ENCODE measurements around the gene UBE2O. TPM values are rescaled to one million over a fixed set of nuclear protein-coding genes. Genes with fewer than 3 reads are reported as not detected.

Gene UBE2O
- total RNA-seq, 2 donors from 2014 or later = 46.7 to 66.9 TPM

GRCh38 chr17:76432712-76433336, 20.1 kb downstream of the UBE2O start:
- Mint-ChIP-seq H3K4me1 (ENCODE audit: low read depth in 2 of 2) (peaks cover 13 to 24% of the 10 kb centered on the region in 2 donors), H3K36me3 (no peaks in the 10 kb centered on the region), H3K27me3 (no peaks in the 10 kb centered on the region), H3K27ac (no peak overlapping the region), H3K9me3 (no peaks in the 10 kb centered on the region), H3K4me3 (no peak overlapping the region)
- DNase-seq (ENCODE audit: low spot score) = no peak
- ATAC-seq = peak in 1 of 2 donors; percentile 46

- no peaks in the 10 kb centered on the region for H3K27me3 Mint-ChIP-seq
- H3K4me1 Mint-ChIP-seq (ENCODE audit: low read depth in 2 of 2) = peaks cover 19 to 25% of the 10 kb centered on the region in 2 donors
- no peak overlapping the region for H3K27ac Mint-ChIP-seq
- no peak for ATAC-seq
- H3K9me3 Mint-ChIP-seq = no peaks in the 10 kb centered on the region
- no peak overlapping the region for H3K4me3 Mint-ChIP-seq
- DNase-seq (ENCODE audit: low spot score) = no peak
- H3K36me3 Mint-ChIP-seq = no peaks in the 10 kb centered on the region
Measured at GRCh38 chr17:76432004-76432403, 20.9 kb downstream of the UBE2O start.

GRCh38 chr17:76431509-76431908, 21.4 kb downstream of the UBE2O start:
- H3K9me3 Mint-ChIP-seq = no peaks in the 10 kb centered on the region
- no peak overlapping the region for H3K27ac Mint-ChIP-seq
- H3K27me3 Mint-ChIP-seq = no peaks in the 10 kb centered on the region
- no peak for ATAC-seq
- H3K36me3 Mint-ChIP-seq = no peaks in the 10 kb centered on the region
- no peak overlapping the region for H3K4me3 Mint-ChIP-seq
- no peak for DNase-seq (ENCODE audit: low spot score)
- peaks cover 19 to 22% of the 10 kb centered on the region in 2 donors for H3K4me1 Mint-ChIP-seq (ENCODE audit: low read depth in 2 of 2)

DNA sequence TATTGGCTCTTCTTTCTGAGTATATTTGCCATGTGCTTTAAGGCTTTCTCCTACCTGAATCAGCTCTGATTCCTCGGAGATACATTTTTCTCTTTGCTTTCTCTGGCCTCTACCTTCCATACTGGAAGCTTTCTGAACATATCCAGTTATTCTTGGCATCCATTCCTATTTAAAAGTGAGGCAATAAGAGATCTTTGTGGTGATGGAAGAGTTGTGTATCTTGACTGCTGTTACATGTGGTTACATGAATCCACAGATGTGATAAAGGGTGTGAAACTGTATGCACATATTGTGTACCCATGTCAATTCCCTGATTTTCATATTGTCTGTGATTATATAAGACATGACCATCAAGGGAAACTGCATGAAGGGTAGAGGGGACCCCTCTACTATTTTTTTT, 24.4 kb downstream of the UBE2O start:
- no peak for ATAC-seq
- H3K27me3 Mint-ChIP-seq = no peaks in the 10 kb centered on the region
- H3K9me3 Mint-ChIP-seq = no peaks in the 10 kb centered on the region
- H3K4me3 Mint-ChIP-seq = no peak overlapping the region
- DNase-seq (ENCODE audit: low spot score) = no peak
- H3K4me1 Mint-ChIP-seq (ENCODE audit: low read depth in 2 of 2) = peaks cover 19 to 21% of the 10 kb centered on the region in 2 donors
- no peaks in the 10 kb centered on the region for H3K36me3 Mint-ChIP-seq
- peak overlapping the region in 1 of 2 donors; percentile 52 for H3K27ac Mint-ChIP-seq

DNA sequence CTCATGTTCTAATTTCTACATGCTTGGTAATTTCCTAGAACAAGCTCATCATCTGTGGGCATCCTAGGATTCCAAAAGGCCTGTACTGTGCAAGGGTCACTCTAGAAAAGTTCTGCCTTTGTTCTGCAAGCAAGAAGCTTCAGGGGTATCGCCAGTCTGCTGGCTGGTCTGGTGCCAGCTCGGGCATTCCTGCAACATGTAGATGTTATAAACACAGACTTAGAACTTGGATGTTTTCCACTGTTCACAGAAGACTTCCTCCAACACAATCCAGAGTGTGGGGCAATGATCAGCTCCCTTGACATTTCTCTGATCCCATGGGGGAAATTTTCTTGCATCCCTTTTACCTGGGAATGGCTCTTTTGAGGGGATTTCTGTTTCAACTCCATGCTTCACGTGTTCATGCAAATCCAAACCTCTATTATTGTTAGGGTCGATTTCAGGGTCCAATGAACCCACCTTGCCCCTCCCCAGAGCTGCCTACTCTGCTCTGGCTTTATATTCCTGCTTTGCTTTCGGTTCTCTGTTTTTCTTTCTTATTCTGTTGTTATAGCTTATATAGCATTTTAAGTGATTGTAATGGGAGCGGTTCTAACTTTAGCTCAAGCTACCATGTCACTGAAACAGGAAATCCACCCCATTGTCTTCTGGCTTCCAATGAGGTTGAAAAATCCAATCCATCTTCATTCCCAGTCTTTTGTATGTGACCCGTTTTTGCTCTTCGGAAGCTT, 25.3 kb downstream of the UBE2O start:
- ATAC-seq = no peak
- peak overlapping the region in 1 of 2 donors; percentile 52 for H3K27ac Mint-ChIP-seq
- H3K9me3 Mint-ChIP-seq = no peaks in the 10 kb centered on the region
- no peak overlapping the region for H3K4me3 Mint-ChIP-seq
- no peaks in the 10 kb centered on the region for H3K36me3 Mint-ChIP-seq
- DNase-seq (ENCODE audit: low spot score) = no peak
- H3K4me1 Mint-ChIP-seq (ENCODE audit: low read depth in 2 of 2) = peaks cover 23 to 24% of the 10 kb centered on the region in 2 donors
- no peaks in the 10 kb centered on the region for H3K27me3 Mint-ChIP-seq

DNA sequence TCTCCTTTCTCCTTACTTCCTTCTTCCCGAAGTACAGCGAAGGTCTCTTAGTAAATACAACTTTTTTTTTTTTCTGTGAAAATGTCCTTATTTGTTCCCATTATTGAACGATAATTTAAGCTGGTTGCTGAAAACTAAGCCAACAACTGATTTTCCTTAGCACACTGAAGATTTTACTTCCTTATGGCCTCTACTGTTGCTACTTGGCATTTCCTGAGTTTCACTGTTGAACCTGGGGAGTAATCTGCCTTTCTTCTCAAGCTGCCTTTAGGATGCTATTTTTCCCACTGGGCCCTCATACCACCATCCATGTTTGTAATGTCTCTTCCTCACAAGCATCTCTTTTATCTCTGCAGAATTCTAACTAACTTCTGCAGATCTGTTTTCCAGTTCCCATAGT, 26.1 kb downstream of the UBE2O start:
- Mint-ChIP-seq H3K27me3 (no peaks in the 10 kb centered on the region), H3K4me3 (no peak overlapping the region), H3K4me1 (ENCODE audit: low read depth in 2 of 2) (peaks cover 25% of the 10 kb centered on the region in 2 donors), H3K27ac (no peak overlapping the region), H3K9me3 (no peaks in the 10 kb centered on the region), H3K36me3 (no peaks in the 10 kb centered on the region)
- ATAC-seq (no peak), DNase-seq (ENCODE audit: low spot score) (no peak)

DNA sequence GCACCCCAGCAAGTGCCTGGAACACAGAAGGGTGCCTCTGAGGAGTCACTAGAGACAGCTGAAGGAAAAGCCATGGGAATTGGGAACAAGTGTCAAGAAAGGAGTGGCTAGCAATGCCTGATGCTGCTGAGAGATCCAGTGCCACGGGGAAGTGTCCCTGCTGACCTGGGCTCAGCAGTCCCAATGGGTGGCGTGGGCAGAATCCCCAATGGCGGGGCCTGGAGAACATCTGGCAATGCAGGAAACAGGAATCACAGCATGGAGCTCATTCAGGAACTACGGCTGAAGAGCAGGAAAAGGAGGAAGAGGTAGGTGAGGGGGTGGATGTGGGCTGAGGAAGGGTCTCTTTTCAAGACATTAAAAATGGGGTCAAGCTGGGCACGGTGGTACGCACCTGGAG, 30.1 kb downstream of the UBE2O start:
- no peak overlapping the region for H3K4me3 Mint-ChIP-seq
- ATAC-seq (no peak), DNase-seq (ENCODE audit: low spot score) (no peak)
- no peaks in the 10 kb centered on the region for H3K27me3 Mint-ChIP-seq
- peak overlapping the region in 1 of 2 donors; percentile 5 for H3K27ac Mint-ChIP-seq
- peaks cover 24 to 36% of the 10 kb centered on the region in 2 donors for H3K4me1 Mint-ChIP-seq (ENCODE audit: low read depth in 2 of 2)
- H3K36me3 Mint-ChIP-seq = no peaks in the 10 kb centered on the region
- no peaks in the 10 kb centered on the region for H3K9me3 Mint-ChIP-seq

DNA sequence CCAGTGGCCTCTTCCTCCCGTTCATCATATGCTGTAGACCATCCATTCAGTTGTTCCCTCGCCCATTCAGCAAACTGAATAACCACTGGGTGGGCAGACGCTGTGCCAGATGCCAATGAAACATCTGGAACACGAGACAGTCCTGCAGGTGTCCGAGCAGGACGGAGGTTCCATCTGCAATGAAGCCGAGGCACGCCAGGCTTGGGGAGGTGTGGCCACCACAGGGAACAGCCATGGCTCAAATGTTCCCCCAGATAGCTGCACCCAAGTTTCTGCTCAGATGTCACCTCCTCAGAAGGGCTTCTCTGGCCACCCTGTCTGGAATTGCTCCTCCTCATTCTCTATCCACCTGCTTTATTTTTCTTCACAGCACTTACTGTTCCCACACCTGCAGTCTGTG, 30.5 kb downstream of the UBE2O start:
- Mint-ChIP-seq H3K27ac (peak overlapping the region in 1 of 2 donors; percentile 5), H3K27me3 (no peaks in the 10 kb centered on the region)
- no peak for ATAC-seq

GRCh38 chr17:76421044-76421407, 31.9 kb downstream of the UBE2O start:
- Mint-ChIP-seq H3K4me3 (no peak overlapping the region), H3K27me3 (no peaks in the 10 kb centered on the region), H3K4me1 (ENCODE audit: low read depth in 2 of 2) (peaks cover 18 to 42% of the 10 kb centered on the region in 2 donors), H3K36me3 (no peaks in the 10 kb centered on the region), H3K9me3 (no peaks in the 10 kb centered on the region), H3K27ac (peak overlapping the region in 1 of 2 donors; percentile 47)
- DNase-seq (ENCODE audit: low spot score) = no peak
- ATAC-seq = no peak

More for the DNA sequence above, 30.5 kb downstream of the UBE2O start:
- peaks cover 20 to 38% of the 10 kb centered on the region in 2 donors for H3K4me1 Mint-ChIP-seq (ENCODE audit: low read depth in 2 of 2)
- DNase-seq (ENCODE audit: low spot score) = no peak
- no peak overlapping the region for H3K4me3 Mint-ChIP-seq
- no peaks in the 10 kb centered on the region for H3K9me3 Mint-ChIP-seq
- no peaks in the 10 kb centered on the region for H3K36me3 Mint-ChIP-seq

- Mint-ChIP-seq H3K4me3 (no peak overlapping the region), H3K27ac (peak overlapping the region in 1 of 2 donors; percentile 47), H3K36me3 (no peaks in the 10 kb centered on the region), H3K9me3 (no peaks in the 10 kb centered on the region), H3K27me3 (no peaks in the 10 kb centered on the region), H3K4me1 (ENCODE audit: low read depth in 2 of 2) (peaks cover 18 to 39% of the 10 kb centered on the region in 2 donors)
- no peak for ATAC-seq
- DNase-seq (ENCODE audit: low spot score) = peak; percentile 1
Measured at GRCh38 chr17:76420356-76421043, 32.5 kb downstream of the UBE2O start.

GRCh38 chr17:76419576-76420260, 33.2 kb downstream of the UBE2O start:
- H3K4me3 Mint-ChIP-seq = no peak overlapping the region
- no peaks in the 10 kb centered on the region for H3K36me3 Mint-ChIP-seq
- no peaks in the 10 kb centered on the region for H3K9me3 Mint-ChIP-seq
- H3K27ac Mint-ChIP-seq = no peak overlapping the region
- H3K4me1 Mint-ChIP-seq (ENCODE audit: low read depth in 2 of 2) = peaks cover 18 to 37% of the 10 kb centered on the region in 2 donors
- DNase-seq (ENCODE audit: low spot score) (peak; percentile 46), ATAC-seq (no peak)
- no peaks in the 10 kb centered on the region for H3K27me3 Mint-ChIP-seq

DNA sequence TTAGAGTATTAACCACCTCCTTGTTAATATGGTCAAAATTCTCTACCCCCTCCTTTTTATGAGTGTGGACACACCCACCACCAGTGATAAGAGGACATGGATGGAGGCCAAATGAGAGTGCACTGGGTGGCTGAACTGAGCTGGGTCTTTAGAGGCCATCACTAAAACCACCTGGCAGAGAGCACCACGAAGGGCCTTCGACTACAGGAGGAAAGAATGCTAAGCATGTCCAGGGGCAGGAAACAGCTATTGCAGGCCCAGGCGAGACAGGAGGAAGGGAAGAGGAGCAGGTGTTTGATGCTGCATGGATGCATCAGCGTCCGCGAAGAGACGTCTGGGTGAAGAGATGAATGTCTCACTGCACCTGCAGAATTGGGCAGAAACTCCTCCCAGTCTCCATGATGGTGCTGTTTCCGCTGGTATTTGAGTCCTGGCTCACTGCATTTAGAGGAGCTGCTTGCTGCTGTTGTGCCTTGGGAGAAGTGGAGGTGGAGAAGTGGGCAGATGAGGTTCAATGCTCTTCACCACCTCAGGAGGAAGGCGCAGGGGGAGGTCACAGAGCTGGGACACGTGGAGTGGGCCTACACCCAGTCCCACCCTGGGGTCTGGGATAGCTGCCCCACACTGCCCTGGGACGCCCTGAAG, 35.3 kb downstream of the UBE2O start:
- Mint-ChIP-seq H3K27me3 (no peaks in the 10 kb centered on the region), H3K27ac (peak overlapping the region in 1 of 2 donors; percentile 3), H3K9me3 (no peaks in the 10 kb centered on the region), H3K4me1 (ENCODE audit: low read depth in 2 of 2) (peaks cover 14 to 34% of the 10 kb centered on the region in 2 donors), H3K4me3 (no peak overlapping the region), H3K36me3 (no peaks in the 10 kb centered on the region)
- no peak for DNase-seq (ENCODE audit: low spot score)
- peak in 1 of 2 donors; percentile 31 for ATAC-seq

GRCh38 chr17:76416899-76417298, 36.1 kb downstream of the UBE2O start:
- H3K36me3 Mint-ChIP-seq = no peaks in the 10 kb centered on the region
- ATAC-seq = no peak
- H3K4me1 Mint-ChIP-seq (ENCODE audit: low read depth in 2 of 2) = peaks cover 12 to 28% of the 10 kb centered on the region in 2 donors
- H3K27ac Mint-ChIP-seq = no peak overlapping the region
- no peaks in the 10 kb centered on the region for H3K27me3 Mint-ChIP-seq
- DNase-seq (ENCODE audit: low spot score) = peak; percentile 34
- no peaks in the 10 kb centered on the region for H3K9me3 Mint-ChIP-seq
- H3K4me3 Mint-ChIP-seq = no peak overlapping the region
